Posterior vena cava (tissue), 2 donors: ENCODE results near the gene CANT1. TPM values are rescaled to one million over a fixed set of nuclear protein-coding genes. Genes with fewer than 3 reads are reported as not detected.
"Not testable (repeated sequence)": the region's sequence is repeated elsewhere in the genome, so short reads cannot be mapped to it uniquely, and the experiment has no call there.

Experiments used
- DNase-seq: peaks from one replicate; pipeline ENCODE4 v3.0.0-alpha.2; 2020; ENCODE audit warnings: low spot score
- intact Hi-C, 2 donors: fragments of 100-400 bp; cut with DNase I; formaldehyde crosslinking; loops; one replicate each; pipeline versions ENCODE4 v1.14.1 to v1.14.2; 2022 to 2023
- total RNA-seq, 2 donors: library from RNA; stranded (reverse); fragmentation: NEBNext Ultra II Directional; extraction: Animal tissue kit (Norgen Biotek cat#: 25700); gene quantifications; one replicate each; pipeline ENCODE4 v1.2.1, GENCODE V29; 2021
- donor health status: DM: yes; HTN: yes; CAD: no.
- donor health status: DM: yes; HTN: yes; CAD: no.

CANT1 gene
- total RNA-seq, 2 donors from 2014 or later, result 29.5 to 34.7 TPM

DNA sequence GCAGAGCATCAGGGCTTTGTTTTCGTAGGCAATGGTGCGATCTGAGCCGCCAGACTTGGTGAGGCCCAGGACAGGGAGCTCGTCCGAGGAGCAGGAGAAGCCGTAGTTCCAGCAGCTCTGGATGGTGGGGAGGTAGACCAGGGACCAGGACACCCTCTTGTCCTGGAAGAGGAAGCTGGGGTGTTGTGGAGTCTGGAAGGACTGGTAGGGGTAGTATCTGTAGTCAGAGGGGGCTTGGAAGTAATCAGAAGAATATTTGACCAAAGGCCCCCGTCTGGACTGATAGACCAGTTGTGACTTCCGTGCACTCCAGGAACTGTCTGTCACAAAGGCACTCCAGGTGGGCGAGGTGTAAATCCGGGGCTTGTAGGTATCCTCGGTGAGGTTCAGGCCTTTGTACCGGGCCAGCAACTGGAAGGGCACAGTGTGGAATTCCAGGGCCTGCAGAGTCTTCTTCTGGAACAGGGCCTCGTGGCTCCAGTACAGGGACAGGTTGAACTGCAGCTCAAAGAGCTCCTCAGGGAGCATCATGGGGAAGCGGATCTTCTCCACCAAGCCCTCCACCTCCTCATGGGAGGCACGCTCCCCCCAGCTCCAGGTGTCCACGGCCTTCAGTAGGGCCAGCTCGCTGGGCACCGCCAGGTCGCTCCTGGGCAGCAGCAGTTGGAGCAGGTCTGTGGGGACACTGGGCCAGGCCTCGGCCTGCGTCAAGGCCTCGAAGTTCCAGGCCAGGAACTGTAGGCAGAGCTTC is 37.6 kb downstream of the CANT1 start:
- intact Hi-C loops, result loop anchor here (5.0 kb wide), 1 partner anchor 110 kb away; no protein-coding TSS in a partner anchor
- DNase-seq, result no peak

- peak; percentile 93 for DNase-seq
- intact Hi-C loops, result loop anchor here (5.0 kb wide), 1 partner anchor 109 kb away; no protein-coding TSS in a partner anchor
These were observed 38.5 kb downstream of the CANT1 start for GRCh38 chr17:78970834-78971755.

DNA sequence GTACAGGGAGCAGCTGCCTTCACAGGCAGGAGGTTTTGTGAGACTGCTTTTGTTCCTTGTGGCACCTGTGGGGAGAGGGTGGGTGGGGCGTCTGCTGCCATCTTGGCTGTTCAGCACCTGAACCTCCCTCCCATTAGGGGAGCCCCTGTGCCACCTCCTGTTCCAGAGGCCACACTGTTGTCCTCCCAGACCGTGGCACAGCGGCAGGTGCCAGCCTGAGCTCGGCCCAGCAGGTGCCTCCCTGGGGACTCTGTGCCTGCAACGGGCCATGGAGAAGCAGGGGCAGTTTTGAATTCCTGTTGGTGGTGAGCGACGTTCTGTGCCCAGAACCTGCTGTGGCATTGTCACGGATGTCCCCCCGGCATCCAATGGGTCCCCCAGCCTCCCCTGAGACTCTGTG is 39.7 kb downstream of the CANT1 start:
- no peak for DNase-seq
- intact Hi-C loops, result loop anchor here (5.0 kb wide), 1 partner anchor 108 kb away; no protein-coding TSS in a partner anchor

- intact Hi-C loops, result no loop called here
These were observed 41.7 kb downstream of the CANT1 start for GRCh38 chr17:78967782-78968362.

GRCh38 chr17:78966910-78967600 is 42.5 kb downstream of the CANT1 start:
- no peak for DNase-seq
- intact Hi-C loops, result no loop called here

More at GRCh38 chr17:78967782-78968362, 41.7 kb downstream of the CANT1 start:
- no peak for DNase-seq

DNA sequence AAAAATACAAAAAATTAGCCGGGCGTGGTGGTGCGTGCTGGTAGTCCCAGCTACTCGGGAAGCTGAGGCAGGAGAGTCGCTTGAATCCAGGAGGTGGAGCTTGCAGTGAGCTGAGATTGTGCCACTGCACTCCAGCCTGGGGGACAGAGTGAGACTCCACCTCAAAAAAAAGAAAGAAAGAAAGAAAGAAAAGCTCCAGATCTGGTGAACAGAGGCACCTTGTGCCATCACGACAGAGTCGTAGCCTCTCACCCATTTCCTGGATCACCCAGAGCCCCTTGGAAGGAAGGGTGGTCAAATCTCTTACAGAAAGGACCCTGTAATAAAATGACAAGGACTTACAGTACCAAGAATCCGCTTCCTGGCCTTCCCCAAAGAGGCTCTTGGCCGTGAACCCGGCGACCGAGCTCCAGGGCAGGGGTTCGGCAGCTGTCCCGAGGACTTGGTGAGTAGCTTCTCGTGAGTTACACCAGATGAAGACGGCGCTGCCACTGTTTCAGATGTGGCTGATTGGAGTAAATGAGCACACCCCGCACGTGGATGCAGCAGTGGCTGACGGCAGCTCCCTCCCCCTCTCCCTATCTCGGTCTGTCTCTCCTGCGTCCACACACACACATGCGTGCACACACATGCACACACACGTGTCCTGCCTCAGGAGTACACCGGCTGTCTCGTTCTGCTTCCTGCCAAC is 43.3 kb downstream of the CANT1 start:
- intact Hi-C loops, result no loop called here
- no peak for DNase-seq

GRCh38 chr17:78965491-78965924 is 44.1 kb downstream of the CANT1 start:
- DNase-seq, result no peak
- intact Hi-C loops, result no loop called here

GRCh38 chr17:78963378-78963777 is 46.2 kb downstream of the CANT1 start:
- DNase-seq, result no peak
- intact Hi-C loops, result no loop called here

- intact Hi-C loops, DNase-seq: not testable (repeated sequence)
These were observed 46.6 kb downstream of the CANT1 start for GRCh38 chr17:78962984-78963348.

DNA sequence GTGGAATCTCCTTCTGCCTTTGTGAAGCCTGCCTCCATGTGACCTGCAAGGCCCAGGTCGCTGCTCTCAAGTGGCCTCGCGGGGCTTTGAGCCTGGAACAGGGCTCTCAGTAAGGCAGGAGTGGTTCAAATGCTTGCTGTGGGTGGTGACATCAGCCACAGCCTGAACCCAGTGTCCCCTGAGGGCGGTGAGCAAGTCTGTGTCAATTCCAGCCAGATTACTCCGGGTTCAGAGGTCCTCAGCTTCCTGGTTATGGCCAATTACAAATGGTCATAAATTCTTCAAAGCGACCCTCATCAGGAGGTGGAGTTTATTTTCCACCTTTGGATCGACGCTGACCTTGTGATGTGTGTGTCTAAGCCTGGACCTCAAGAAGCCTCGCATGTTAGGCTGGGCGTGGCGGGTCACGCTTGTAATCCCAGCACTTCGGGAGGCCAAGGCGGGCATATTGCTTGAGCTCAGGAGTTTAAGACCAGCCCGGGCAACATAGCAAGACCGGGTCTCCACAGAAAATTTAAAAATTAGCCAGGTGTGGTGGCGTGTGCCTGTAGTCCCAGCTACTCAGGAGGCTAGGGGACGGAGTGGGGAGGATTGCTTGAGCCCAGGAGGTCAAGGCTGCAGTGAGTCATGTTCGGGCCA is 47.1 kb downstream of the CANT1 start:
- intact Hi-C loops, result no loop called here
- no peak for DNase-seq

- intact Hi-C loops, result no loop called here
- no peak for DNase-seq
These were observed 48.0 kb downstream of the CANT1 start for GRCh38 chr17:78961571-78961970.

DNA sequence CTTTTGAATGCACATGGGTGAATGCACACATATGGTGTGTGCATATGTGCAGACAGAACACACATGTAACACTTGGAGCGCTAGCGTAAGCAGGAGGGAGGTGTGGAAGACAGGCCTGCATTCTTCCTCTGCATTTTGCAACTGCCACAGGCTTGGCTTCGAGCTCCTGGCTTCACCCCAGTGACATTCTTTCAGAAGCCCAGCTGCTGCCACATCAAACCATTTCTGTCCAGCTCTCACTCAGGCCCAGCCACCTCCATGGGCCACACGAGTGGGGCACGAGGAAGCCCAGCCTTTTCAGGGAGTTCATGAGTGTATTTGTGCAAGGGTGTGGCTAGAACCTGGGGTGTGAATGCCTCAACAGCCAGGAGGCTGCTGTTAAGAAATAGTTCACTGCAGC is 48.6 kb downstream of the CANT1 start:
- intact Hi-C loops, result no loop called here
- DNase-seq, result no peak

GRCh38 chr17:78959803-78960202 is 49.8 kb downstream of the CANT1 start:
- intact Hi-C loops, result no loop called here
- DNase-seq, result no peak

DNA sequence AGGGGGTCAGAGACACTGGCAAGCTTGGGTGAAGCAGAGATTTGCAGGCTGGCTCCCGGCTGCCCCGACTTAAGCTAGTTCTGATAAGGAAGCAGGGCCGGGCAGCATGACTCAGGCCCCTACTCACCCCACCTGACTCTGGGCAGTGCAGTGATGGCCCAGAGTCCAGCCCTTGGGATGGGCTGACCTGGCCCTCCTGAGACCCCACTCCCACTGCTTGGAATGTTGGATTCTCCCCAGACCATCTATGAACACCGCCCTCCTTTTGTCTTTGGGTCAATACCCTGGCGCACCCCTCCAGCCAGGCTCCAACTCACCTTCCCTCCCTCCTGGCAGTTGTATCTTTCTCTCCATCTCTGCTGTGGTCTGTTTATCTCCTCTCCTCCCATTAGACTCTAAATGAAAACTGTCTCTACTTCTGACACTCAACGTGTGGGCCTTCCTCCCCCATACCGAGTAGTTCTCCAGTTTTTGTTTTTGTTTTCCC is 50.9 kb downstream of the CANT1 start:
- intact Hi-C loops, result no loop called here
- DNase-seq, result no peak

DNA sequence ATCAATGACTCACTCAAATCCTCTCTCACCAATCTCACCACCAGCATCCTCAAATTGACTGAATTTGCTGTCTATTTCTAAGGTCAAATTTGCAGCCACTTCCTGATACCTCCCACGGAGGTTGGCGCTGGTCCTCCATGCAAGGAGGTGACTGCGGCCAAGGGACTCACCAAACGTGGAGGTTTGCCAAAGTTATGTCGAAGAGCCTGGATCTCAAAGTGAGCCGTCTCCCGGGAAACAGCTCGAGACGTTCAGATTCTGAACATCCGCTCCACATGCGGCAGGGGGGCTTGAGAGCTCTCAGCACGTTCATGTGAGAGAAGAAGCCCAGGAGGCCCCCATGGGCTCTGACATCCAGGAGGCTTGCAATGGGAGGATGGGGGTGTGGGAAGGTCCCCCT is 52.4 kb downstream of the CANT1 start:
- no peak for DNase-seq
- intact Hi-C loops, result no loop called here

- DNase-seq, result no peak
- intact Hi-C loops, result no loop called here
These were observed 53.3 kb downstream of the CANT1 start for GRCh38 chr17:78956254-78956653.

- intact Hi-C loops, result no loop called here
- no peak for DNase-seq
These were observed 54.9 kb downstream of the CANT1 start for GRCh38 chr17:78954684-78955083.
